ENCODE measurements around the gene CACNG7. TPM values are rescaled to one million over a fixed set of nuclear protein-coding genes. Genes with fewer than 3 reads are reported as not detected.

The CACNG7 gene
- total and polyA plus RNA-seq, 12 donors, result not detected

- H3K27me3 ChIP-seq, result no peaks in the 10 kb centered on the region
- intact Hi-C loops (cut with DNase I), result loop anchor here in 1 of 10 donors (10.0 kb wide), 1 partner anchor 233 kb away; the partner anchor contains the start of genes NDUFA3 and OSCAR
- 46 to 53% methylated on average over 7 of the region's 7 CpGs for WGBS, 2 donors
- ATAC-seq, result no peak
- peak overlapping the region in 2 of 10 donors; percentile 7 to 91 for H3K4me3 ChIP-seq
- H3K36me3 ChIP-seq, result peaks cover 0 to 62% (median 23%) of the 10 kb centered on the region in 9 donors
- H3K9me3 ChIP-seq, result no peaks in the 10 kb centered on the region
- TF ChIP-seq CTCF (IDR thresholded peaks at IDR 0.05), result no peak
- peak overlapping the region in 2 of 10 donors; percentile 59 to 78 for H3K27ac ChIP-seq
- H3K4me1 ChIP-seq, result peaks cover 0 to 68% (median 35%) of the 10 kb centered on the region in 9 donors
- no peak for DNase-seq
Observed at GRCh38 chr19:53871454-53871853, 37.6 kb upstream of the CACNG7 start.

GRCh38 chr19:53872762-53873161 is 36.3 kb upstream of the CACNG7 start:
- intact Hi-C loops (cut with DNase I), result loop anchor here in 1 of 10 donors (10.0 kb wide), 1 partner anchor 232 kb away; the partner anchor contains the start of genes NDUFA3 and OSCAR
- Histone ChIP-seq H3K27me3 (no peaks in the 10 kb centered on the region), H3K36me3 (peaks cover 0 to 62% (median 23%) of the 10 kb centered on the region in 9 donors), H3K4me1 (peaks cover 0 to 67% (median 28%) of the 10 kb centered on the region in 9 donors), H3K27ac (no peak overlapping the region), H3K4me3 (no peak overlapping the region), H3K9me3 (no peaks in the 10 kb centered on the region)
- WGBS, 2 donors, result 71 to 77% methylated on average over 6 of the region's 6 CpGs
- ATAC-seq, result no peak
- no peak for DNase-seq
- TF ChIP-seq CTCF (IDR thresholded peaks at IDR 0.05), result no peak

GRCh38 chr19:53873773-53874605 is 35.1 kb upstream of the CACNG7 start:
- TF ChIP-seq CTCF (IDR thresholded peaks at IDR 0.05), result no peak
- no peaks in the 10 kb centered on the region for H3K27me3 ChIP-seq
- 90% methylated on average over 51 of the region's 51 CpGs for WGBS, 2 donors
- no peak for DNase-seq
- peaks cover 0 to 62% (median 23%) of the 10 kb centered on the region in 9 donors for H3K36me3 ChIP-seq
- peaks cover 0 to 76% (median 33%) of the 10 kb centered on the region in 9 donors for H3K4me1 ChIP-seq
- H3K4me3 ChIP-seq, result no peak overlapping the region
- no peak for ATAC-seq
- intact Hi-C loops (cut with DNase I), result loop anchor here in 1 of 10 donors (10.0 kb wide), 1 partner anchor 231 kb away; the partner anchor contains the start of genes NDUFA3 and OSCAR
- H3K9me3 ChIP-seq, result no peaks in the 10 kb centered on the region
- peak overlapping the region in 1 of 10 donors; percentile 80 for H3K27ac ChIP-seq

GRCh38 chr19:53874606-53874990 is 34.5 kb upstream of the CACNG7 start:
- 79 to 82% methylated on average over 5 to 6 of the region's 6 CpGs for WGBS, 2 donors
- Histone ChIP-seq H3K36me3 (peaks cover 0 to 62% (median 23%) of the 10 kb centered on the region in 9 donors), H3K27ac (peak overlapping the region in 1 of 10 donors; percentile 80), H3K27me3 (peaks cover 0 to 2% (median 1%) of the 10 kb centered on the region in 7 donors), H3K4me1 (peaks cover 0 to 78% (median 34%) of the 10 kb centered on the region in 9 donors), H3K9me3 (no peaks in the 10 kb centered on the region), H3K4me3 (no peak overlapping the region)
- ATAC-seq (no peak), DNase-seq (no peak)
- intact Hi-C loops (cut with DNase I), result loop anchor here in 1 of 10 donors (10.0 kb wide), 1 partner anchor 230 kb away; the partner anchor contains the start of genes NDUFA3 and OSCAR
- no peak for TF ChIP-seq CTCF (IDR thresholded peaks at IDR 0.05)

Measured in heart right ventricle (tissue), 16 donors.